Caco-2 (cell line): ENCODE measurements around the gene PARD6G. TPM values are rescaled to one million over a fixed set of nuclear protein-coding genes. Genes with fewer than 3 reads are reported as not detected.

Source experiments
- BruUV-seq: library from RNA; stranded (reverse); fragments of 400-500 nt; replicated peaks from 2 replicates; lab custom pipeline; 2021; lab: Mats Ljungman, UMichigan
- CTCF ChIA-PET: fragments of 300-600 bp; sonication (Branson Sonifier 250); formaldehyde crosslinking; loops from one replicate; lab custom pipeline; 2022; ENCODE audit warnings: antibody characterized with exemption; lab: Charles Lee
- POLR2A ChIA-PET: fragments of 300-600 bp; sonication (Branson Sonifier 250); formaldehyde crosslinking; loops from one replicate; lab custom pipeline; 2022; ENCODE audit warnings: antibody characterized with exemption; lab: Charles Lee
- DNase-seq, 2 experiments: peaks; one replicate each; pipeline versions ENCODE4 v3.0.0 to v3.0.0-alpha.2; 2020 to 2022
- H3K27me3 ChIP-seq: replicated peaks from 2 replicates; pipeline ENCODE4 v1.6.0; 2011; ENCODE audit warnings: low read length; ENCODE audit not compliant: control insufficient read depth, insufficient read depth
- H3K36me3 ChIP-seq: 2 replicates; pipeline ENCODE4 v1.5.1; 2011; ENCODE audit warnings: low read length; ENCODE audit not compliant: control insufficient read depth, insufficient read depth
- H3K4me1 ChIP-seq: fragments of 250-450 bp; sonication (Bioruptor Pico); 2 replicates; pipeline ENCODE4 v1.5.1; 2020; ENCODE audit warnings: mild to moderate bottlenecking
- H3K4me3 ChIP-seq: 2 replicates; pipeline ENCODE4 v1.5.1; 2011; ENCODE audit warnings: low read depth, mild to moderate bottlenecking, control low read depth, low read length
- H3K9me3 ChIP-seq: fragments of 250-450 bp; sonication (Bioruptor Pico); 2 replicates; pipeline ENCODE4 v1.5.1; 2020; ENCODE audit warnings: mild to moderate bottlenecking, moderate library complexity
- H3K27ac Mint-ChIP-seq: one replicate; pipeline ENCODE4 v1.8.0; 2022; ENCODE audit warnings: mixed read lengths; ENCODE audit not compliant: unreplicated experiment
- H3K27me3 Mint-ChIP-seq: one replicate; pipeline ENCODE4 v1.8.0; 2022; ENCODE audit warnings: mixed read lengths; ENCODE audit not compliant: insufficient read depth, unreplicated experiment
- H3K36me3 Mint-ChIP-seq: one replicate; pipeline ENCODE4 v1.8.0; 2022; ENCODE audit warnings: mild to moderate bottlenecking, mixed read lengths; ENCODE audit not compliant: insufficient read depth, unreplicated experiment
- H3K4me1 Mint-ChIP-seq: one replicate; pipeline ENCODE4 v1.8.0; 2022; ENCODE audit warnings: low read depth, mixed read lengths; ENCODE audit not compliant: unreplicated experiment
- H3K4me3 Mint-ChIP-seq: one replicate; pipeline ENCODE4 v1.8.0; 2022; ENCODE audit warnings: mild to moderate bottlenecking, moderate library complexity, mixed read lengths; ENCODE audit not compliant: unreplicated experiment
- H3K9me3 Mint-ChIP-seq: one replicate; pipeline ENCODE4 v1.8.0; 2022; ENCODE audit warnings: mixed read lengths; ENCODE audit not compliant: unreplicated experiment
- intact Hi-C: fragments of 100-400 bp; cut with micrococcal nuclease; formaldehyde crosslinking; loops from one replicate; pipeline ENCODE4 v1.10.0; 2022; ENCODE audit not compliant: unreplicated experiment
- total RNA-seq: library from RNA; stranded (reverse); gene quantifications from 2 replicates; pipeline ENCODE4 v1.2.3, GENCODE V29; 2022
- TF ChIP-seq, protein P1 (sequence below), 2 experiments: fragments of 200-600 bp in 1 of 2; IDR thresholded peaks; 1 replicate in 1 of 2; 2 replicates in 1 of 2; pipeline versions ENCODE4 v1.5.1 to v1.8.0; 2011 to 2022; ENCODE audit warnings: antibody characterized with exemption in 1 of 2, control low read depth in 1 of 2, inconsistent platforms in 1 of 2, low read depth in 1 of 2, low read length in 1 of 2, mild to moderate bottlenecking in 1 of 2, moderate library complexity in 1 of 2; ENCODE audit not compliant: insufficient read depth in 1 of 2, severe bottlenecking in 1 of 2, unreplicated experiment in 1 of 2

PARD6G gene
- total RNA-seq, 1 experiment from 2014 or later: 1.3 TPM

DNA sequence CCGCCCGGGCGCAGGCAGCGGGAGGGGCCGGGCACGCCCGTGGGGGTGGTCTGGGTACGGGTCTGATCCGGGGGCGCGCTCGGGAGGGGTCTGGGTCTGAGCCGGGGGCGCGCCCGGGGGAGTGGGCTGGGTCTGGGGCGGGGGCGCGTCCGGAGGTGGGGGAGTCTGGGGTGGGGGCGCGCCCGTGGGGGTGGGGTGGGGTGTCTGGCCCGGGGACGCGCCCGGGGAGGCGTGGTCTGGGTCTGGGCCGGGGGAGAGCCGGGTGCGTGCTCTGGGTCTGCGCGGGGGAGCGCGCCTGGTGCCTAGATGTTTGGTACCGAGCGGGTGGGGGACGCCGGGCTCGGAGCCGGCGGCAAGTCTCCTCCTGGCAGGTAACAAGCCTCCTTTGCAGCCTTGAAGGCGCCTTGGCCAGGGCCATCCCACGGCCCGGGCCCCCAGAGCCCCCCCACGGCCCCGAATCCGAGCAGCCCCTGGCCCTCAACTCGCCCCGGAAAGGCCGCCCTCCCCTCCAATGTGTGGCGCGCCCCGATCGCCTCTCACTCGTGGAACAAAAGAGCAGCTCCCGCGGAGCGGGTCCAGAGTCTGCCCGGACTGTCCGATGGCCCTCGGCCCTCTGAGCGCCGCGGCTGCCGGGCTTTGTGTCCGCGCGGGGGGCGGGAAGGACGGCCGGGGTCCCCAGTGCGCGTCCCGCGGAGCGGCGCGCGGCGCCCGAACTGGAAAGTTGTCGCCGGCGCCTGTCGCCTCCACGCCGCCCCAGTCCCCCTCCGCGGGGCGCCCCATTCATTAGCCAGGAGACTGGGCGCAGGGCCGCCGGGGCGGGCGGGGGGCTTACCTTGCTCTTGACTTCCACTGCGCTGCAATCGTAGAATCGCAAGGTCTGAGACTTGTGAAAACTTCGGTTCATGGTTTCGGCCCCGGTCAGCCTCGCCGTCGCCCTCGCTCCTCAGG is 595 bp downstream of the PARD6G start:
- H3K4me3 ChIP-seq: peak overlapping the region; percentile 53
- Mint-ChIP-seq H3K27ac (no peak overlapping the region), H3K4me3 (peak overlapping the region; percentile 29), H3K4me1 (no peaks in the 10 kb centered on the region), H3K36me3 (no peaks in the 10 kb centered on the region), H3K27me3 (no peaks in the 10 kb centered on the region), H3K9me3 (no peaks in the 10 kb centered on the region)
- DNase-seq: no peak
- intact Hi-C loops: no loop called here
- H3K9me3 ChIP-seq: no peaks in the 10 kb centered on the region
- H3K36me3 ChIP-seq: no peaks in the 10 kb centered on the region
- TF ChIP-seq, protein P1, sequence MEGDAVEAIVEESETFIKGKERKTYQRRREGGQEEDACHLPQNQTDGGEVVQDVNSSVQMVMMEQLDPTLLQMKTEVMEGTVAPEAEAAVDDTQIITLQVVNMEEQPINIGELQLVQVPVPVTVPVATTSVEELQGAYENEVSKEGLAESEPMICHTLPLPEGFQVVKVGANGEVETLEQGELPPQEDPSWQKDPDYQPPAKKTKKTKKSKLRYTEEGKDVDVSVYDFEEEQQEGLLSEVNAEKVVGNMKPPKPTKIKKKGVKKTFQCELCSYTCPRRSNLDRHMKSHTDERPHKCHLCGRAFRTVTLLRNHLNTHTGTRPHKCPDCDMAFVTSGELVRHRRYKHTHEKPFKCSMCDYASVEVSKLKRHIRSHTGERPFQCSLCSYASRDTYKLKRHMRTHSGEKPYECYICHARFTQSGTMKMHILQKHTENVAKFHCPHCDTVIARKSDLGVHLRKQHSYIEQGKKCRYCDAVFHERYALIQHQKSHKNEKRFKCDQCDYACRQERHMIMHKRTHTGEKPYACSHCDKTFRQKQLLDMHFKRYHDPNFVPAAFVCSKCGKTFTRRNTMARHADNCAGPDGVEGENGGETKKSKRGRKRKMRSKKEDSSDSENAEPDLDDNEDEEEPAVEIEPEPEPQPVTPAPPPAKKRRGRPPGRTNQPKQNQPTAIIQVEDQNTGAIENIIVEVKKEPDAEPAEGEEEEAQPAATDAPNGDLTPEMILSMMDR (IDR thresholded peaks at IDR 0.05; ENCODE audit: insufficient read depth in 1 of 2, low read depth in 1 of 2, low read length in 1 of 2, severe bottlenecking in 1 of 2, unreplicated experiment in 1 of 2): no peak
- BruUV-seq: no TSS peak
- H3K4me1 ChIP-seq: no peaks in the 10 kb centered on the region
- ChIA-PET CTCF (no interaction called here), POLR2A (no interaction called here)
- H3K27me3 ChIP-seq: no peaks in the 10 kb centered on the region

DNA sequence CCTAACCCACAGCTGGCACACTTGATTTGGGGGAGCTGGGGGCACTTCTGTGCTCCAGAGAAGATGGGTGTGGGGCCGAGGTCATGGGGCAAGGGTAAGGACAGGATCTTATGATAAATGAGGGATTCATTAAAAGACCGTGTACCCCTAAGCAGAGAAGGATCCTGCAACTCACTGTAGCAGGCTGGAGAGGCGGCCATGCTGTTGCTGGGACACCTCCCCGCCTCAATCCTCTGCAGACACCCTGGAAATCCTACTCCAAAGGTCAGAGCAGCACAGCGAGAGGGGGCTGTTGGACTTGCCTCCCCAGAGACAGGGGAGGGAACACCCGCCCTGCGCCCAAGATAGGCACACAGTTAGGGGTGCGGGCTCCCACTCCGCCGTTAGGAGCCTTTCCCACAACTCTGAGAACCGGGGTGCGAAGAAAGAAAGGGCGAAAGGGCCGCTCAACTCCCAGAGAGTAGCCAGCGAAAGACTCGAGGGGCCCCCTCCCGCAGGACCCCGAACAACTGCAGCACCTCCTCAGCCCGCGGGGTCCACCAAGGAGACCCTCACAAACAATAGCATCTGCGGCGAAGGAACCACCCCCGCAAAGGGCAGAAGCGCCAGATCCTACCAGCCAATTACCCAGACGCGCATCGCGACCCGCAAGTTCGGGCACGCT is 1.4 kb downstream of the PARD6G start:
- no peaks in the 10 kb centered on the region for H3K9me3 ChIP-seq
- POLR2A ChIA-PET: no interaction called here
- H3K9me3 Mint-ChIP-seq: no peaks in the 10 kb centered on the region
- no peaks in the 10 kb centered on the region for H3K27me3 ChIP-seq
- intact Hi-C loops: no loop called here
- peak overlapping the region; percentile 33 for H3K4me3 Mint-ChIP-seq
- H3K27me3 Mint-ChIP-seq: no peaks in the 10 kb centered on the region
- no peak overlapping the region for H3K27ac Mint-ChIP-seq
- H3K36me3 Mint-ChIP-seq: no peaks in the 10 kb centered on the region
- H3K4me1 ChIP-seq: no peaks in the 10 kb centered on the region
- DNase-seq: no peak
- no peak overlapping the region for H3K4me3 ChIP-seq
- CTCF ChIA-PET: no interaction called here
- no peaks in the 10 kb centered on the region for H3K4me1 Mint-ChIP-seq
- H3K36me3 ChIP-seq: no peaks in the 10 kb centered on the region
- no TSS peak for BruUV-seq
- TF ChIP-seq, protein P1 (IDR thresholded peaks at IDR 0.05; ENCODE audit: insufficient read depth in 1 of 2, low read depth in 1 of 2, low read length in 1 of 2, severe bottlenecking in 1 of 2, unreplicated experiment in 1 of 2): no peak

DNA sequence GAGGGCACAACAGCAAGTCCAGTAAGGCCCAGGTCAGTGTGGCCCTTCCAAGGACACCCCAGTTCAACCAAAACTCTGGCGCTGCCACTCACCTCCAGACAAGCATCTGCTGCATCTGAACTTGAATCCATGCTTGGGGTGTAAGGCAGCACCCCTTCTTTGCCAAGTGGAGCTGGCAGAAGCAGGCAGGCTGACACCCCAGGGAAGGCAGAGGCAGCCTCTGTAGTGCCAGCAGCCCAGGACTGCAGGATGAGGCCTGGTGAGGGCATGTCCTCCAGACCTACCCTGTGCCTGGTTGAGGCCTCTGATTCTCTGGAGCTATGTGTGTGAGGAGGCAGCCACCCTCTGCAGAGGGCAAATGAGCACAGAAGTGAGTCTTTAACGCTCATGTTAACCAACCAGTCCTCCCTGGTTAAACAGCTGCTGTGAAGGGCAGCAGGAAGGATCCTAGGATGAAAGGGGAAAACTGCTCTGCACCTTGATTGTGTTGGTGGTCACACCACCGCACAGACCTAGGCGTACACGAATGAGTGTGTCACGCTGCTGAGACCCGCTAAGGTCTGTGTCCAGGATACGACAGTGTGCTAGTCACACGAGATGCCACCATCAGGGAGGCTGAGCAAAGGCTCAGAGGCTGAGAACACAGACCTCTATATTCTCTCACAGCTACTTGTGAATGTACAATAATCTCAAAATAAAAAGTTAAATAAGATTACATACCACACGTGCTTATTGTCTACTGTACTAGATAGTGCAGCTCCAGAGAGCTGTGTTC is 2.2 kb downstream of the PARD6G start:
- no peaks in the 10 kb centered on the region for H3K36me3 ChIP-seq
- TF ChIP-seq, protein P1 (IDR thresholded peaks at IDR 0.05; ENCODE audit: insufficient read depth in 1 of 2, low read depth in 1 of 2, low read length in 1 of 2, severe bottlenecking in 1 of 2, unreplicated experiment in 1 of 2): no peak
- intact Hi-C loops: no loop called here
- CTCF ChIA-PET: no interaction called here
- H3K4me3 ChIP-seq: no peak overlapping the region
- Mint-ChIP-seq H3K27ac (no peak overlapping the region), H3K27me3 (no peaks in the 10 kb centered on the region), H3K4me1 (no peaks in the 10 kb centered on the region), H3K4me3 (no peak overlapping the region), H3K9me3 (no peaks in the 10 kb centered on the region), H3K36me3 (no peaks in the 10 kb centered on the region)
- POLR2A ChIA-PET: no interaction called here
- no peaks in the 10 kb centered on the region for H3K4me1 ChIP-seq
- H3K9me3 ChIP-seq: no peaks in the 10 kb centered on the region
- no peak for DNase-seq
- no peaks in the 10 kb centered on the region for H3K27me3 ChIP-seq
- BruUV-seq: no TSS peak
